Neural progenitor cell (in vitro differentiated cells): Measurements from ENCODE around the gene SHQ1.

Experiments
- EZH2 ChIP-seq: fragments of 200-600 bp; sonication (generic); IDR thresholded peaks from 2 replicates; pipeline ENCODE4 v1.6.1; 2017; ENCODE audit warnings: antibody characterized with exemption, mild to moderate bottlenecking, moderate library complexity
- EZH2phosphoT487 ChIP-seq: fragments of 200-600 bp; sonication (generic); IDR thresholded peaks from 2 replicates; pipeline ENCODE4 v1.6.1; 2017; ENCODE audit warnings: antibody characterized with exemption
- TF ChIP-seq, protein P1 (sequence below): fragments of 200-600 bp; sonication (generic); IDR thresholded peaks from 2 replicates; pipeline ENCODE4 v1.5.1; 2017; ENCODE audit warnings: antibody characterized with exemption, mild to moderate bottlenecking

DNA sequence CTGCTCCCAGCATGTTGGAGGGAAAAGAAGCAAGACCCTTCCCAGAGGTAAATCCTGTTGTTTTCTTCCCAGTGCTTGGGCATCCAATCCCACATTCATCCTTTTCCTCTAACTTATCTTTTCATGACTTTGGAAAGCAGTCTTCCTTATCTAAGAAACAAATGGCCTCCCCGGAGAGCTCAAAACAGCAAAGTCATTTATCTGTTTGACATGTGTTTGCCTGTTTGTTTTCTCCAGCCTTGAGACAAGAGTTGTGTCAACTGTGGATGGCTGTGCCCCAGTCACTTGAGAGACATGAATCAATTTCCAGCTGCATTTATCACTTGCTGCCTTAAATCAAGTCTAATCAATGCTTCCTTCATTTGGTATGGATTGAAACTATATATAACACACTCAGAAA lies 103.9 kb downstream of the SHQ1 start:
- TF ChIP-seq, protein P1, sequence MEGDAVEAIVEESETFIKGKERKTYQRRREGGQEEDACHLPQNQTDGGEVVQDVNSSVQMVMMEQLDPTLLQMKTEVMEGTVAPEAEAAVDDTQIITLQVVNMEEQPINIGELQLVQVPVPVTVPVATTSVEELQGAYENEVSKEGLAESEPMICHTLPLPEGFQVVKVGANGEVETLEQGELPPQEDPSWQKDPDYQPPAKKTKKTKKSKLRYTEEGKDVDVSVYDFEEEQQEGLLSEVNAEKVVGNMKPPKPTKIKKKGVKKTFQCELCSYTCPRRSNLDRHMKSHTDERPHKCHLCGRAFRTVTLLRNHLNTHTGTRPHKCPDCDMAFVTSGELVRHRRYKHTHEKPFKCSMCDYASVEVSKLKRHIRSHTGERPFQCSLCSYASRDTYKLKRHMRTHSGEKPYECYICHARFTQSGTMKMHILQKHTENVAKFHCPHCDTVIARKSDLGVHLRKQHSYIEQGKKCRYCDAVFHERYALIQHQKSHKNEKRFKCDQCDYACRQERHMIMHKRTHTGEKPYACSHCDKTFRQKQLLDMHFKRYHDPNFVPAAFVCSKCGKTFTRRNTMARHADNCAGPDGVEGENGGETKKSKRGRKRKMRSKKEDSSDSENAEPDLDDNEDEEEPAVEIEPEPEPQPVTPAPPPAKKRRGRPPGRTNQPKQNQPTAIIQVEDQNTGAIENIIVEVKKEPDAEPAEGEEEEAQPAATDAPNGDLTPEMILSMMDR: no peak
- TF ChIP-seq EZH2phosphoT487: no peak
- TF ChIP-seq EZH2: no peak
